HG02885 (cell line): Measurements from ENCODE around the gene MTMR2.
"Not testable (repeated sequence)": the region's sequence is repeated elsewhere in the genome, so short reads cannot be mapped to it uniquely, and the experiment has no call there.

Experiments
- ATAC-seq: cut with Tn5 transposase; IDR thresholded peaks from one replicate; pipeline ENCODE4 v1.9.1; 2021; ENCODE audit warnings: mild to moderate bottlenecking; ENCODE audit not compliant: unreplicated experiment, poor library complexity

Gene MTMR2

GRCh38 chr11:95829580-95830259 lies 94.2 kb downstream of the MTMR2 start:
- no peak for ATAC-seq

- no peak for ATAC-seq
Observed at GRCh38 chr11:95827696-95828095, 96.2 kb downstream of the MTMR2 start.

GRCh38 chr11:95821640-95822039 lies 102.3 kb downstream of the MTMR2 start:
- ATAC-seq: no peak

- ATAC-seq: no peak
Observed at GRCh38 chr11:95816037-95816436, 107.9 kb downstream of the MTMR2 start.

- not testable (repeated sequence) for ATAC-seq
Observed at GRCh38 chr11:95811052-95811451, 112.9 kb downstream of the MTMR2 start.

GRCh38 chr11:95806464-95806863 lies 117.4 kb downstream of the MTMR2 start:
- not testable (repeated sequence) for ATAC-seq

GRCh38 chr11:95805869-95806268 lies 118.0 kb downstream of the MTMR2 start:
- ATAC-seq: no peak

- ATAC-seq: no peak
Observed at GRCh38 chr11:95803973-95804372, 119.9 kb downstream of the MTMR2 start.

- no peak for ATAC-seq
Observed at GRCh38 chr11:95802806-95803205, 121.1 kb downstream of the MTMR2 start.

GRCh38 chr11:95800438-95800837 lies 123.5 kb downstream of the MTMR2 start:
- no peak for ATAC-seq

- no peak for ATAC-seq
Observed at GRCh38 chr11:95799546-95799945, 124.4 kb downstream of the MTMR2 start.

GRCh38 chr11:95796501-95796900 lies 127.4 kb downstream of the MTMR2 start:
- ATAC-seq: no peak

GRCh38 chr11:95795627-95796295 lies 128.1 kb downstream of the MTMR2 start:
- no peak for ATAC-seq

- ATAC-seq: no peak
Observed at GRCh38 chr11:95794086-95794485, 129.8 kb downstream of the MTMR2 start.

- no peak for ATAC-seq
Observed at GRCh38 chr11:95793116-95793515, 130.8 kb downstream of the MTMR2 start.

- ATAC-seq: no peak
Observed at GRCh38 chr11:95792700-95793099, 131.2 kb downstream of the MTMR2 start.

- ATAC-seq: no peak
Observed at GRCh38 chr11:95792200-95792599, 131.7 kb downstream of the MTMR2 start.

GRCh38 chr11:95791709-95792033 lies 132.2 kb downstream of the MTMR2 start:
- no peak for ATAC-seq

GRCh38 chr11:95790933-95791708 lies 132.8 kb downstream of the MTMR2 start:
- peak; percentile 15 for ATAC-seq

- peak; percentile 69 for ATAC-seq
Observed at GRCh38 chr11:95790123-95790932, 133.6 kb downstream of the MTMR2 start, which contains the start of gene CEP57. TSS of gene CEP57 (plus strand) at chr11:95790498. CDS start at chr11:95790699, 201 bp downstream.
